NOMO-1 treated with dmso at 0.1 percent for 144 hours (cell line): ENCODE data around the gene HAND1.

Experiments
- DNase-seq: peaks from one replicate; lab custom pipeline; 2025; ENCODE audit not compliant: unreplicated experiment; lab: John Stamatoyannopoulos, UW

The HAND1 gene

DNA sequence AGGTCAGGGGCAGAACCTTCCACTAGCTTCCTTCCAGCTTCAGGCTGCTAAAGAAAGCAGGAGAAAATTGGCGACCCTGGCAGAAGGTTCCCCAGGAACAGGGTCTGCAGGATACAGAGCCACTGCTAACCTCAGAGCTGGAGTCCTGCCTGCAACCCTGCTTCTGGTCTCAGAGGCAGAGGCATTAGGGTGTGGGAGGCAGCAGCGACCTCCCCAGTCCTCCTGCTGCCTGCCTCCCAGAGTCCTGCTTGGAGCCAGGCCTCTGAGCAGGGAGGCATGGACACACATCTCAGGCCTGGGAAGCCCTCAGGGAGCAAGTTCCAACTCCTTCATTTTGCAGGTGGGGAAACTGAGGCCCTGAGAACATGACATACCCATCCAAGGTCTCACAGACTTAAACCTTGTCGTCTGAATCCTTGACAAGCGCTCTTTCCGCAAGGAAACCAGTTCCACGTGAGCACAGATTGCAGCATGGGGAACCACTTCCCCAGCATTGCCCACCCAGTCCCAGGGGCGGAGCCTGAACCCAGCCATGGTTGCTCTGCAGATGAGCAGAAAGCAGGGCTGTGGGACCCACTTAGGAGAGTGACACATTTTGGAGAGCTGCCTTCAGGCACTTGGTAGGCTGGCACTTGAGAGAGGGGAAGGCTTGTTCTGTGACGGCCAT is 28.2 kb upstream of the HAND1 start:
- no peak for DNase-seq

- no peak for DNase-seq
These were observed 27.5 kb upstream of the HAND1 start for GRCh38 chr5:154505567-154505966.

- no peak for DNase-seq
These were observed 25.6 kb upstream of the HAND1 start for GRCh38 chr5:154503698-154504039.

DNA sequence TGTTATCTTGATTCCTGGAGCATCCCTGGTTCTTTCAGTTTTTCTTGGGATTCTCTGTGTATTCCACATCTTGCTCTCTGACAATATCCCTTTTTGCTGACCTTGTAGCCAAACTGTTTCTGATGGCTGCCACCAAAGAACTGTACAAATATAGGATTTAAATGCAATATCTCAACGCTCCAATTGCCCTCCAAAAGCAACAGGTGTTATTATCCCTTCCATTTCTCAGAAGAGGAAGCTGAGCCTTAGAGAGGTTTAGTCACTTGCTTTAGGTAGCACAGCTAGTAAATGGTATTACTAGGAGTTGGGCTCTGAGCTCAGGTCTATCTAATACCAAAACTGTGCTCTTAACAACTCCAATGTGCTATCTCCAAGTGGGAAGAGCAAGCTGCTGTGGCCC is 24.2 kb upstream of the HAND1 start:
- no peak for DNase-seq

DNA sequence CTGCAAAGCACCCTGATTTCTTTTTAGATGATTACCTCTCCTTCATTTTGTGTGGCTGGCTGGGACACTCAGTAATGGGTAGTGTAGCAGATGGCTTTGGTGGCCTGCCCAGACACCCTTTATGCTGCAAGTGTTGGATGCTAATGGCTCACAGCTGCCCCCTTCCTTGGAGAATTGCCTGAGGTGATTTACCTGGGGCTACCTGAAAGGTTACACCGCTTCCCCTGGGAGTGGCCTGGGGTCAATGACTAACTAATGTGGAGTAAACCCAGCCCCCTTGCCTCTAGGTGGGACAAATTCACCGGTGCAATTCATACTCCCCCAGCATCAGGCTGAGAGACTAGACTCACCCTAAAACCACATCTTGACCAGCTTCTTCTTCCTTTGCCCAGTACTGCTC is 23.5 kb upstream of the HAND1 start:
- DNase-seq: no peak

- DNase-seq: no peak
These were observed 21.0 kb upstream of the HAND1 start for GRCh38 chr5:154498994-154499393.

DNA sequence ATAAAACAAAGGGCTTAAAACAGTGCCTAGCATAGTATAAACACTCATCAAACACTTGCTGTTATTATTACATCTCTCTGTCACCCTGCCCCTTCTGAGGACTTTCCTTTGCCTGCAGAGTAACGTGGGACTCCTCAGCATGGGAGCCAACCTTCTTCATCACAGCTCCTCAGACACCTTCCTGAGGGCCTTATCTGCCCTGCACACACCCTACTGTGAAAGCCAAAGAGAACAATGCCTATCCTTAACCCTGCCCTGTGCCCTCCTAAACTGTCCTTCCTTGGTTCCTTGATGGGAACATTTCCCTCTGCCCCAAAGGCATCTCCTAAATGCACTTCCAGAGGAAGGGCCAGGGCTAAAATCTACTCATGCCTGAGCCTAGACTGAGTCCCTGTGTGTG is 20.6 kb upstream of the HAND1 start:
- DNase-seq: no peak

DNA sequence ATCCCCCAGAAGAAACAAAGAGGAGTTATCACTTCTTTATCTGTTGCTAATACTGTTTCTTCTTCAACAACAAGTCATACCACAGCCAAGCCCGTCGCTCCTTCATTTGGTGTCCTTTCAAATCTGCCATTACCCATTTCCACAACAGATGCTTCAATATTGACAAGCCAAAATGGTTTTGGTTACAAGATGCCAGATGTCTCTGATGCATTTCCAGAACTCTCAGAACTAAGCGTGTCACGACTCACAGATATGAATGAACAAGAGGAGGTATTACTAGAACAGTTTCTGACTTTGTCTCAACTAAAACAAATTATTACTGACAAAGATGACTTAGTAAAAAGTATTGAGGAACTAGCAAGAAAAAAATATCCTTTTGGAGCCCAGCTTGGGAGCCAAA is 16.0 kb upstream of the HAND1 start:
- no peak for DNase-seq

DNA sequence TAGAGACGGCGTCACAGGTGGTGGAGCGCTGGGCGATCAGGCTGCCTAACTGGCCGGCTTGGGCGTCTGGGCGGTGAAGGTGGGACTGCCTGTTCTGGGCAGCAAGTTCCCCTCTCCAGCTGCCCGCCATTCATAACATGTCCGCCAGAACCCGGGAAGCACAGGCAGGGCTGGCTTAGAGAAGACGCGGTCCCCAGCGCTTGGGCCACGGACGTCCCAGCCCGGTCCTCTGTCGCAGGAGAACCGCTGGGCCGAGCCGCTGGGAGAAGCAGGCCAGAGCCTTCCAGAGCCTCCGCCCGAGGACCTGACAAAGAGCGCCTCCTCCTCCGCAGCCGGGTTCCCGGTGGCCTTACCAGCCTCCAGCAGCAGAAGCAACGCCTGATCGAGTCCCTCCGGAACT is 15.2 kb upstream of the HAND1 start:
- DNase-seq: no peak

DNA sequence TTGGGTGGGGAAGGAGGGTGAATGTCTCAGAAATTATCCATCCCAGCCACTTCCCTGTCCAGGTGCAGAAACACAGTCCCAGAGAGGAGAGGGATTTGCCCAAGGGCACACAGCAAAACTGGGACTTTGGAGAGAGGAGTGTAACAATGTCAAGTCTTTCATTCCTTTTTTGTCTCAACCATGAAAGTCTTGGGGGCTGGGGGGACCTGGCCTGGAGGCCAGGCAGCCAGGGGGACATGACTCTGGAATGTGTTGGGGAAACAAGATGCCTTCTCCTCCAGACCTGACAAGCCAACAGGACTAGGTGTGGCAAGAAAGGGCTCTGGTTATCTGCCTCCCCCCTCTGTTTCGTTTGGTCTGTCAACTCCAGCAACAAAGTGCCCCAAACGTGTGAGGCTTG is 13.9 kb upstream of the HAND1 start:
- DNase-seq: no peak

GRCh38 chr5:154487541-154487940 is 9.5 kb upstream of the HAND1 start:
- no peak for DNase-seq

DNA sequence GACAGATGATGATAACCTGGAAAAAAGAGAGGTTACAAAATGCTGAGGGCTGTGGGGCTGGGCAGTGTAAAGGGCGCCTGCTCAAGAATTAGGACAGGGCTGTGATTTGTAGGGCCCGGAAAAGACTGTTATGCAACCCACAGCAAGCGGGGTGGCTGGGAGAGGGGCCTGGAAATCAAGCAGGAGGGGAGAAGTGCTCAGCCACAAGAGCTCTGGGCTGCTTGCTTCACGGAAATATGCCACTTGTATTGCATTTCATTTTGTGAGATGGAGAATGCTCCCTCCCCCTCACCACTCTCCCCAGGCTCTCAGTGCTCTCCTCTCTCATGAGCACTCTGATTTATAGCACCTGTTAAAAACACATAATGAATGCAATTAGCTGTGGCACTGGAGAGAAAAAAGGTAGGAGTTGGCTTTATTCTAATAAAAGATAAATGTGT is 8.4 kb upstream of the HAND1 start:
- DNase-seq: no peak

- no peak for DNase-seq
These were observed 7.9 kb upstream of the HAND1 start for GRCh38 chr5:154485850-154486426.

- no peak for DNase-seq
These were observed 7.1 kb upstream of the HAND1 start for GRCh38 chr5:154485096-154485491.

GRCh38 chr5:154484393-154485095 is 6.5 kb upstream of the HAND1 start:
- no peak for DNase-seq

GRCh38 chr5:154483654-154484392 is 5.8 kb upstream of the HAND1 start:
- DNase-seq: no peak

GRCh38 chr5:154482528-154483449 is 4.8 kb upstream of the HAND1 start:
- no peak for DNase-seq

- DNase-seq: no peak
These were observed 3.8 kb upstream of the HAND1 start for GRCh38 chr5:154481584-154482381.

GRCh38 chr5:154480847-154481246 is 2.8 kb upstream of the HAND1 start:
- DNase-seq: no peak
